HepG2 (cell line): ENCODE measurements around the gene VAMP4. TPM values are rescaled to one million over a fixed set of nuclear protein-coding genes. Genes with fewer than 3 reads are reported as not detected.

Source experiments
- ATAC-seq: fragments of 200-7000 bp; cut with Tn5 transposase; 3 replicates; pipeline ENCODE4 v1.9.1; 2020; ENCODE audit warnings: mild to moderate bottlenecking, moderate library complexity
- BruUV-seq: library from RNA; stranded (reverse); fragments of 400-500 nt; replicated peaks from 2 replicates; lab custom pipeline; 2021; lab: Mats Ljungman, UMichigan
- CTCF ChIA-PET: fragments of 300-600 bp; formaldehyde crosslinking; extraction: SDS; loops from one replicate; lab custom pipeline; 2021; ENCODE audit warnings: low total read pairs, inconsistent platforms, low intra/inter-chr PET ratio; lab: Yijun Ruan, JAX
- POLR2A ChIA-PET: fragments of 350-600 bp; sonication (Branson Sonifier 250); formaldehyde crosslinking; loops from one replicate; lab custom pipeline; 2020; ENCODE audit warnings: antibody characterized with exemption, inconsistent platforms; lab: Yijun Ruan, JAX
- DNase-seq: peaks from one replicate; pipeline ENCODE4 v3.0.0-alpha.2; 2015; ENCODE audit warnings: low spot score
- FAIRE-seq: peaks from 3 replicates; lab custom pipeline; 2011; peaks lifted over from hg19 to GRCh38; lab: Jason Lieb, UNC
- H2AFZ ChIP-seq: one replicate; pipeline ENCODE4 v1.6.1; 2011; ENCODE audit warnings: low read length, inconsistent platforms
- H3K27ac ChIP-seq: fragments of 300-600 bp; 3 replicates; pipeline ENCODE4 v1.8.0; 2011; ENCODE audit warnings: mixed run types, mild to moderate bottlenecking, mixed read lengths, low read length, inconsistent platforms; ENCODE audit not compliant: insufficient read depth; ENCODE audit errors: extremely low read length
- H3K27me3 ChIP-seq, 2 experiments: fragments of 200-600 bp in 1 of 2; 2 replicates in 1 of 2; 3 replicates in 1 of 2; pipeline versions ENCODE4 v1.6.0 to v1.8.0; 2011; ENCODE audit warnings: low read length in 2 of 2, mild to moderate bottlenecking in 2 of 2, moderate library complexity in 2 of 2, inconsistent platforms in 1 of 2; ENCODE audit not compliant: insufficient read depth in 2 of 2, control insufficient read depth in 1 of 2
- H3K36me3 ChIP-seq, 2 experiments: fragments of 200-600 bp in 1 of 2; replicated peaks in 1 of 2; 2 replicates in 1 of 2; 3 replicates in 1 of 2; pipeline versions ENCODE4 v1.5.1 to v1.8.0; 2011; ENCODE audit warnings: low read length in 2 of 2, inconsistent platforms in 1 of 2; ENCODE audit not compliant: insufficient read depth in 2 of 2, control insufficient read depth in 1 of 2
- H3K4me1 ChIP-seq: 2 replicates; pipeline ENCODE4 v1.5.1; 2012; ENCODE audit warnings: low read length, inconsistent platforms; ENCODE audit not compliant: insufficient read depth
- H3K4me2 ChIP-seq: 2 replicates; pipeline ENCODE4 v1.6.0; 2011; ENCODE audit warnings: low read depth, low read length, inconsistent platforms
- H3K4me3 ChIP-seq, 3 experiments: fragments of 200-600 bp in 1 of 3; sonication (generic), shearing (Covaris generic) in 1 of 3; replicated peaks in 1 of 3; 2 replicates each; pipeline ENCODE4 v1.5.1; 2011 to 2016; ENCODE audit warnings: low read length in 3 of 3, inconsistent platforms in 2 of 3, low read depth in 2 of 3, mild to moderate bottlenecking in 2 of 3, control low read depth in 1 of 3, mixed read lengths in 1 of 3; ENCODE audit not compliant: insufficient read depth in 1 of 3
- H3K79me2 ChIP-seq: one replicate; pipeline ENCODE4 v1.6.1; 2011; ENCODE audit warnings: low read length, inconsistent platforms; ENCODE audit not compliant: insufficient read depth
- H3K9ac ChIP-seq: 2 replicates; pipeline ENCODE4 v1.6.0; 2011; ENCODE audit warnings: mild to moderate bottlenecking, low read depth, low read length, inconsistent platforms; ENCODE audit not compliant: insufficient read depth
- H3K9me3 ChIP-seq: 2 replicates; pipeline ENCODE4 v1.5.1; 2012; ENCODE audit warnings: mild to moderate bottlenecking, low read length
- H4K20me1 ChIP-seq: 2 replicates; pipeline ENCODE4 v1.6.0; 2011; ENCODE audit warnings: inconsistent platforms, mild to moderate bottlenecking, low read length, moderate library complexity; ENCODE audit not compliant: insufficient read depth
- ATF3 ChIP-seq: sonication (generic); formaldehyde crosslinking; IDR thresholded peaks from 2 replicates; pipeline ENCODE4 v1.4.0; 2020; ENCODE audit warnings: missing genetic modification reagents
- BRD4 ChIP-seq: sonication (generic); formaldehyde crosslinking; IDR thresholded peaks from 2 replicates; pipeline ENCODE4 v1.4.0; 2020; ENCODE audit warnings: missing genetic modification reagents
- DNMT1 ChIP-seq: sonication (generic); formaldehyde crosslinking; IDR thresholded peaks from 2 replicates; pipeline ENCODE4 v1.5.1; 2020; ENCODE audit warnings: mild to moderate bottlenecking, missing genetic modification reagents
- GRHL1 ChIP-seq: sonication (generic); formaldehyde crosslinking; conservative IDR thresholded peaks from 2 replicates; pipeline ENCODE4 v1.8.0; 2022; ENCODE audit warnings: missing genetic modification reagents
- IRF1 ChIP-seq: sonication (generic); formaldehyde crosslinking; IDR thresholded peaks from 2 replicates; pipeline ENCODE4 v1.4.0; 2020; ENCODE audit warnings: low read depth, mild to moderate bottlenecking, missing genetic modification reagents
- KMT2B ChIP-seq: IDR thresholded peaks from 2 replicates; pipeline ENCODE4 v1.6.1; 2016; ENCODE audit warnings: missing genetic modification reagents, missing compliant biosample characterization
- MEIS1 ChIP-seq: sonication (generic); formaldehyde crosslinking; IDR thresholded peaks from 2 replicates; pipeline ENCODE4 v1.9.0; 2021; ENCODE audit warnings: mild to moderate bottlenecking, missing genetic modification reagents, moderate library complexity, borderline replicate concordance
- MYNN ChIP-seq: sonication (generic); formaldehyde crosslinking; IDR thresholded peaks from 2 replicates; pipeline ENCODE4 v1.4.0; 2020; ENCODE audit warnings: mild to moderate bottlenecking, low read depth, missing genetic modification reagents
- NRL ChIP-seq: sonication (generic); formaldehyde crosslinking; IDR thresholded peaks from 2 replicates; pipeline ENCODE4 v1.5.0; 2020; ENCODE audit warnings: missing genetic modification reagents, mild to moderate bottlenecking, moderate library complexity, borderline replicate concordance
- PITX1 ChIP-seq: sonication (generic); formaldehyde crosslinking; IDR thresholded peaks from 2 replicates; pipeline ENCODE4 v1.5.1; 2020; ENCODE audit warnings: mild to moderate bottlenecking, missing genetic modification reagents
- RELA ChIP-seq: sonication (generic); formaldehyde crosslinking; IDR thresholded peaks from 2 replicates; pipeline ENCODE4 v1.4.0; 2020; ENCODE audit warnings: missing genetic modification reagents
- ZNF329 ChIP-seq: sonication (generic); formaldehyde crosslinking; IDR thresholded peaks from 2 replicates; pipeline ENCODE4 v1.9.0; 2021; ENCODE audit warnings: low read depth, mild to moderate bottlenecking, missing genetic modification reagents
- ZNF383 ChIP-seq: sonication (generic); formaldehyde crosslinking; IDR thresholded peaks from 2 replicates; pipeline ENCODE4 v1.4.0; 2020; ENCODE audit warnings: missing genetic modification reagents, mild to moderate bottlenecking, borderline replicate concordance
- ZNF781 ChIP-seq: sonication (generic); formaldehyde crosslinking; IDR thresholded peaks from 2 replicates; pipeline ENCODE4 v1.5.1; 2020; ENCODE audit warnings: borderline replicate concordance, mild to moderate bottlenecking, missing genetic modification reagents; ENCODE audit errors: not compliant biosample characterization
- WGBS: methylation state at CpG from one replicate; pipeline ENCODE4 v1.1.6; 2017; ENCODE audit warnings: low lambda C conversion rate; 5-methylcytosine and 5-hydroxymethylcytosine counted together
- in situ Hi-C: cut with HindIII; loops from 2 replicates; pipeline ENCODE4 v1.10.0; 2017; ENCODE audit warnings: low pct_unique_long_range_greater_than_20kb; ENCODE audit not compliant: extremely low pct_ligation_motif_present
- intact Hi-C: fragments of 100-400 bp; cut with micrococcal nuclease; formaldehyde crosslinking; loops from one replicate; pipeline ENCODE4 v1.10.0; 2022; ENCODE audit not compliant: unreplicated experiment
- polyA plus RNA-seq, 8 experiments: library from polyadenylated mRNA; depleted of rRNA in 3 of 8; stranded (reverse) in 7 of 8; unstranded in 1 of 8; fragments of >200 nt; fragmentation: Illumina TruSeq in 4 of 8; extraction: Trizol in 4 of 8; gene quantifications; 2 replicates each; pipeline versions ENCODE4 v1.2.1 to v1.2.3, GENCODE V29; 2011 to 2016; ENCODE audit warnings: low read depth in 4 of 8, missing spikeins in 1 of 8, mixed read lengths in 1 of 8; ENCODE audit not compliant: insufficient read depth in 1 of 8
- total RNA-seq, 5 experiments: library from RNA; depleted of rRNA; stranded (reverse); fragments of >200 nt; fragmentation: Illumina TruSeq; extraction: Trizol; gene quantifications; 2 replicates each; pipeline ENCODE4 v1.2.3, GENCODE V29; 2016; ENCODE audit warnings: low read depth in 1 of 5
- TF ChIP-seq, protein P1 (sequence below): sonication (generic); formaldehyde crosslinking; IDR thresholded peaks from 2 replicates; pipeline ENCODE4 v1.4.0; 2020; ENCODE audit warnings: missing genetic modification reagents

The VAMP4 gene
- total and polyA plus RNA-seq, 2 of the 13 experiments (the other 11 are each of a cell fraction or from before 2014, with no cell fraction given), result 1.4 to 2.0 TPM

- no peak for TF ChIP-seq MEIS1 (CRISPR knock-in tag)
- TF ChIP-seq GRHL1 (CRISPR knock-in tag), result no peak
Measured at GRCh38 chr1:171763764-171764163, 21.9 kb upstream of the VAMP4 start (continued).

DNA sequence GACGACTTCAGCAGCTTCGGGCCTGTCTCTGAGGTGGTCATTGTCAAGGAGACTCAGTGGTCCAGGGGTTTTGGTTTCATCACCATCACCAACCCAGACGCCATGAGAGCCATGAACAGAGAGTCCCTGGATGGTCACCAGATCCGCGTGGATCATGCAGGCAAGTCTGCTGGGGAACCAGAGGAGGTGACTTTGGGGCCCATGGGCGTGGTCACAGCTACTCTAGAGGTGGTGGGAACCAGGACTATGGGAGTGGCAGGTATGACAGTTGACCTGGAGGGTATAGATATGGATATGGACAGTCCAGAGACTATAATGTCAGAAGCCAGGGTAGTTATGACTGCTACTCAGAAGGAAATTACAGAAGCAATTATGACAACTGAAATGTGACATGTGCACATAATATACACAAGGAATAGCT lies 20.3 kb upstream of the VAMP4 start:
- no TSS peak for BruUV-seq
- Histone ChIP-seq H3K4me3 (no peak overlapping the region), H2AFZ (no peak overlapping the region), H3K9ac (no peak overlapping the region), H3K36me3 (no peaks in the 10 kb centered on the region), H3K4me2 (no peak overlapping the region), H3K9me3 (no peaks in the 10 kb centered on the region), H3K79me2 (no peaks in the 10 kb centered on the region), H3K27me3 (peaks cover 1 to 14% of the 10 kb centered on the region in 2 experiments; a peak in 3 of 5 replicates), H3K27ac (no peak overlapping the region), H4K20me1 (no peaks in the 10 kb centered on the region), H3K4me1 (no peaks in the 10 kb centered on the region)
- intact Hi-C loops, result no loop called here
- no peak for DNase-seq
- 2% methylated on average over 4 of the region's 6 CpGs for WGBS
- in situ Hi-C loops, result no loop called here
- no peak for ATAC-seq
- no peak for FAIRE-seq
- CTCF ChIA-PET, result no interaction called here
- POLR2A ChIA-PET, result interaction anchor here (0.8 kb wide), 1 partner anchor 19 kb away, joined by 3 read pairs; the partner anchor contains the start of gene METTL13
- TF ChIP-seq KMT2B (no peak), ZNF383 (CRISPR knock-in tag) (no peak), NRL (CRISPR knock-in tag) (no peak), ATF3 (CRISPR knock-in tag) (no peak), ZNF329 (no peak), RELA (no peak), BRD4 (CRISPR knock-in tag) (no peak), PITX1 (CRISPR knock-in tag) (no peak), IRF1 (CRISPR knock-in tag) (no peak), DNMT1 (CRISPR knock-in tag) (no peak), ZNF781 (no peak), MYNN (CRISPR knock-in tag) (no peak)
- TF ChIP-seq, protein P1, sequence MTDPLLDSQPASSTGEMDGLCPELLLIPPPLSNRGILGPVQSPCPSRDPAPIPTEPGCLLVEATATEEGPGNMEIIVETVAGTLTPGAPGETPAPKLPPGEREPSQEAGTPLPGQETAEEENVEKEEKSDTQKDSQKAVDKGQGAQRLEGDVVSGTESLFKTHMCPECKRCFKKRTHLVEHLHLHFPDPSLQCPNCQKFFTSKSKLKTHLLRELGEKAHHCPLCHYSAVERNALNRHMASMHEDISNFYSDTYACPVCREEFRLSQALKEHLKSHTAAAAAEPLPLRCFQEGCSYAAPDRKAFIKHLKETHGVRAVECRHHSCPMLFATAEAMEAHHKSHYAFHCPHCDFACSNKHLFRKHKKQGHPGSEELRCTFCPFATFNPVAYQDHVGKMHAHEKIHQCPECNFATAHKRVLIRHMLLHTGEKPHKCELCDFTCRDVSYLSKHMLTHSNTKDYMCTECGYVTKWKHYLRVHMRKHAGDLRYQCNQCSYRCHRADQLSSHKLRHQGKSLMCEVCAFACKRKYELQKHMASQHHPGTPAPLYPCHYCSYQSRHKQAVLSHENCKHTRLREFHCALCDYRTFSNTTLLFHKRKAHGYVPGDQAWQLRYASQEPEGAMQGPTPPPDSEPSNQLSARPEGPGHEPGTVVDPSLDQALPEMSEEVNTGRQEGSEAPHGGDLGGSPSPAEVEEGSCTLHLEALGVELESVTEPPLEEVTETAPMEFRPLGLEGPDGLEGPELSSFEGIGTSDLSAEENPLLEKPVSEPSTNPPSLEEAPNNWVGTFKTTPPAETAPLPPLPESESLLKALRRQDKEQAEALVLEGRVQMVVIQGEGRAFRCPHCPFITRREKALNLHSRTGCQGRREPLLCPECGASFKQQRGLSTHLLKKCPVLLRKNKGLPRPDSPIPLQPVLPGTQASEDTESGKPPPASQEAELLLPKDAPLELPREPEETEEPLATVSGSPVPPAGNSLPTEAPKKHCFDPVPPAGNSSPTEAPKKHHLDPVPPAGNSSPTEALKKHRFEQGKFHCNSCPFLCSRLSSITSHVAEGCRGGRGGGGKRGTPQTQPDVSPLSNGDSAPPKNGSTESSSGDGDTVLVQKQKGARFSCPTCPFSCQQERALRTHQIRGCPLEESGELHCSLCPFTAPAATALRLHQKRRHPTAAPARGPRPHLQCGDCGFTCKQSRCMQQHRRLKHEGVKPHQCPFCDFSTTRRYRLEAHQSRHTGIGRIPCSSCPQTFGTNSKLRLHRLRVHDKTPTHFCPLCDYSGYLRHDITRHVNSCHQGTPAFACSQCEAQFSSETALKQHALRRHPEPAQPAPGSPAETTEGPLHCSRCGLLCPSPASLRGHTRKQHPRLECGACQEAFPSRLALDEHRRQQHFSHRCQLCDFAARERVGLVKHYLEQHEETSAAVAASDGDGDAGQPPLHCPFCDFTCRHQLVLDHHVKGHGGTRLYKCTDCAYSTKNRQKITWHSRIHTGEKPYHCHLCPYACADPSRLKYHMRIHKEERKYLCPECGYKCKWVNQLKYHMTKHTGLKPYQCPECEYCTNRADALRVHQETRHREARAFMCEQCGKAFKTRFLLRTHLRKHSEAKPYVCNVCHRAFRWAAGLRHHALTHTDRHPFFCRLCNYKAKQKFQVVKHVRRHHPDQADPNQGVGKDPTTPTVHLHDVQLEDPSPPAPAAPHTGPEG (CRISPR knock-in tag), result no peak
